Measurements from ENCODE around the gene ADGRL1.
"Not testable (repeated sequence)": the region's sequence is repeated elsewhere in the genome, so short reads cannot be mapped to it uniquely, and the experiment has no call there.

DNA sequence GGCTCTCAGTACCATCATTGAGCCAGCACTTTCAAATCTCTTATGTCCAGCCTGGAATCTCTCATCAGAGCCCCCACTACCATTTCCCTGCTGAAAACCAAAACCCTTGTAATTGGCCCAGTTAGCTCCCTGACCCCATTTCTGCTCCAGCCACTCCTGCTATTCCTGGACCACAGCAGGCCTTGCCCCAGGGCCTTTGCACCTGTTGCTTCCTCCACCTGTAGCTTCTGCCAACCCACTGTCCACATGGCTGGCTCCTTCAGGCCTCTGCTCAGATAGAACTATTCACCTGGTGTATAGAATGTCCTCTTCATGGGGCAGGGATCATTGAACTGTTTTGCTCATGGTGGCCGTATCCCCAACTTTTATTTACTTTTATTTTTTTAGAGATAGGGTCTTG lies 20.3 kb downstream of the ADGRL1 start:
- TF ChIP-seq, protein P1, sequence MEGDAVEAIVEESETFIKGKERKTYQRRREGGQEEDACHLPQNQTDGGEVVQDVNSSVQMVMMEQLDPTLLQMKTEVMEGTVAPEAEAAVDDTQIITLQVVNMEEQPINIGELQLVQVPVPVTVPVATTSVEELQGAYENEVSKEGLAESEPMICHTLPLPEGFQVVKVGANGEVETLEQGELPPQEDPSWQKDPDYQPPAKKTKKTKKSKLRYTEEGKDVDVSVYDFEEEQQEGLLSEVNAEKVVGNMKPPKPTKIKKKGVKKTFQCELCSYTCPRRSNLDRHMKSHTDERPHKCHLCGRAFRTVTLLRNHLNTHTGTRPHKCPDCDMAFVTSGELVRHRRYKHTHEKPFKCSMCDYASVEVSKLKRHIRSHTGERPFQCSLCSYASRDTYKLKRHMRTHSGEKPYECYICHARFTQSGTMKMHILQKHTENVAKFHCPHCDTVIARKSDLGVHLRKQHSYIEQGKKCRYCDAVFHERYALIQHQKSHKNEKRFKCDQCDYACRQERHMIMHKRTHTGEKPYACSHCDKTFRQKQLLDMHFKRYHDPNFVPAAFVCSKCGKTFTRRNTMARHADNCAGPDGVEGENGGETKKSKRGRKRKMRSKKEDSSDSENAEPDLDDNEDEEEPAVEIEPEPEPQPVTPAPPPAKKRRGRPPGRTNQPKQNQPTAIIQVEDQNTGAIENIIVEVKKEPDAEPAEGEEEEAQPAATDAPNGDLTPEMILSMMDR (IDR thresholded peaks at IDR 0.05) = not testable (repeated sequence)
- not testable (repeated sequence) for TF ChIP-seq POLR2A, POLR2AphosphoS5 (IDR thresholded peaks at IDR 0.05)

All from stomach (tissue), 4 donors.